PC-9 (cell line): ENCODE data around the gene KLHL40.

Experiments
- EZH2 ChIP-seq: fragments of 200-600 bp; sonication (generic); IDR thresholded peaks from 2 replicates; pipeline ENCODE4 v1.8.0; 2017; ENCODE audit warnings: antibody characterized with exemption, low read depth
- TF ChIP-seq, protein P1 (sequence below): fragments of 200-600 bp; sonication (generic); conservative IDR thresholded peaks from 2 replicates; pipeline ENCODE4 v1.6.1; 2017; ENCODE audit warnings: mixed run types, antibody characterized with exemption, mild to moderate bottlenecking, moderate library complexity

DNA sequence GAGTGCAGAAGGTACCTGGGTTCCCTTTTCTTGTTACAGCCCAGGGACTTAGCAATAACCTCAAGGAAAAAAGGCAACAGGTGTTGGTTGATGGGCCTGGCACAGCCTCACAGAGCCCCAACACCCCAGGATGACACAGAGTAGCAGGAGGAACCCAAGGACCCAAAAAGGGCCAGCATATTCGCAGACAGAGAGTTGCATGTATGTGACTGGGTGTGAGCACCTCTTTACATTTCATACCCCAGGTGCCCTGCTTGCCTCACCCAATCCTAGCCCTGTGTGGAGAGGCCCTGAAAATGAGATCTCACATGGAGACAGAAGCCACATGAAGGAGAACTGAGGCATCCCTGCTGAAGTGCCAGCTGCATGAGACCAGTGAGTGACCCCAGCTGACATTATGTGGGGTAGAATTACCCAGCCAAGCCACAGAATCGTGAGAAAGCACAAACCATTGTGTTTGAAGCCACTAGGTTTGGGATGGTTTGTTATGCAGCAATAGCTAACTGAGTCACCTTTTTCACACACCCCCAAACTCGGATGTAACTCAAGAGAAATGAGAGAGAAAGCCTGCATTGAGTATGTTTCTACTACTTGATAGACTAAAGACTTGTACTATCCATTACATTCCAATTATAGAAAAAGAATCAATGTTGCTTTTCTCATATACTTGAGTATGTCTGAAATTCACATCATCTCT, 43.5 kb downstream of the KLHL40 start:
- no peak for TF ChIP-seq EZH2
- TF ChIP-seq, protein P1, sequence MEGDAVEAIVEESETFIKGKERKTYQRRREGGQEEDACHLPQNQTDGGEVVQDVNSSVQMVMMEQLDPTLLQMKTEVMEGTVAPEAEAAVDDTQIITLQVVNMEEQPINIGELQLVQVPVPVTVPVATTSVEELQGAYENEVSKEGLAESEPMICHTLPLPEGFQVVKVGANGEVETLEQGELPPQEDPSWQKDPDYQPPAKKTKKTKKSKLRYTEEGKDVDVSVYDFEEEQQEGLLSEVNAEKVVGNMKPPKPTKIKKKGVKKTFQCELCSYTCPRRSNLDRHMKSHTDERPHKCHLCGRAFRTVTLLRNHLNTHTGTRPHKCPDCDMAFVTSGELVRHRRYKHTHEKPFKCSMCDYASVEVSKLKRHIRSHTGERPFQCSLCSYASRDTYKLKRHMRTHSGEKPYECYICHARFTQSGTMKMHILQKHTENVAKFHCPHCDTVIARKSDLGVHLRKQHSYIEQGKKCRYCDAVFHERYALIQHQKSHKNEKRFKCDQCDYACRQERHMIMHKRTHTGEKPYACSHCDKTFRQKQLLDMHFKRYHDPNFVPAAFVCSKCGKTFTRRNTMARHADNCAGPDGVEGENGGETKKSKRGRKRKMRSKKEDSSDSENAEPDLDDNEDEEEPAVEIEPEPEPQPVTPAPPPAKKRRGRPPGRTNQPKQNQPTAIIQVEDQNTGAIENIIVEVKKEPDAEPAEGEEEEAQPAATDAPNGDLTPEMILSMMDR = no peak
